Gastrocnemius medialis (tissue), 4 donors: ENCODE data around the gene SNX18. TPM values are rescaled to one million over a fixed set of nuclear protein-coding genes. Genes with fewer than 3 reads are reported as not detected.

Experiments
- ATAC-seq, 2 donors: fragments of 150-250 bp; one replicate each; pipeline ENCODE4 v1.9.1; 2016
- DNase-seq, 2 donors: peaks; one replicate each; pipeline ENCODE4 v3.0.0-alpha.2; 2019
- H3K27ac ChIP-seq, 4 donors: fragments of 200-600 bp; sonication (generic); 1 replicate in 1 of 4; 2 replicates in 3 of 4; pipeline ENCODE4 v1.5.1; 2016 to 2018; ENCODE audit warnings: mild to moderate bottlenecking in 2 of 4, moderate library complexity in 1 of 4
- H3K27me3 ChIP-seq, 3 donors: fragments of 200-600 bp; sonication (generic) in 2 of 3; 1 replicate in 1 of 3; 2 replicates in 2 of 3; pipeline versions ENCODE4 v1.5.1 to v1.6.0; 2016 to 2019; ENCODE audit warnings: mild to moderate bottlenecking in 1 of 3, moderate library complexity in 1 of 3
- H3K36me3 ChIP-seq, 2 donors: fragments of 200-600 bp; sonication (generic) in 1 of 2; one replicate each; pipeline ENCODE4 v1.5.1; 2017 to 2018
- H3K4me1 ChIP-seq, 2 donors: fragments of 200-600 bp; sonication (generic) in 1 of 2; one replicate each; pipeline ENCODE4 v1.5.1; 2016 to 2017; ENCODE audit warnings: mild to moderate bottlenecking in 2 of 2
- H3K4me3 ChIP-seq, 4 donors: fragments of 200-600 bp; sonication (generic) in 3 of 4; 1 replicate in 1 of 4; 2 replicates in 3 of 4; pipeline ENCODE4 v1.5.1; 2016 to 2019; ENCODE audit warnings: mild to moderate bottlenecking in 2 of 4
- H3K9me3 ChIP-seq, 3 donors: fragments of 200-600 bp; sonication (generic) in 2 of 3; 1 replicate in 1 of 3; 2 replicates in 2 of 3; pipeline ENCODE4 v1.5.1; 2016 to 2019
- CTCF ChIP-seq, 5 experiments: fragments of 450-650 bp in 3 of 5; fragments of 200-600 bp in 2 of 5; sonication (generic) in 2 of 5; IDR thresholded peaks in 4 of 5; conservative IDR thresholded peaks in 1 of 5; 1 replicate in 4 of 5; 2 replicates in 1 of 5; pipeline ENCODE4 v1.5.1; 2016 to 2019; ENCODE audit warnings: antibody characterized with exemption in 5 of 5, mild to moderate bottlenecking in 3 of 5, moderate library complexity in 3 of 5
- POLR2A ChIP-seq, 2 donors: fragments of 450-650 bp; IDR thresholded peaks; one replicate each; pipeline ENCODE4 v1.6.1; 2017; ENCODE audit warnings: antibody characterized with exemption in 2 of 2, mild to moderate bottlenecking in 2 of 2, moderate library complexity in 2 of 2
- in situ Hi-C, 4 donors: fragments of 200-750 bp; cut with MboI; loops; one replicate each; pipeline versions ENCODE4 v1.15.0 to v1.8.0; 2017; ENCODE audit warnings: low sequenced_read_pairs in 4 of 4
- intact Hi-C: fragments of 100-400 bp; cut with DNase I; formaldehyde crosslinking; loops from one replicate; pipeline ENCODE4 v1.15.1; 2023; ENCODE audit warnings: low total_unique reads
- total RNA-seq, 4 donors: library from RNA; depleted of rRNA; stranded (reverse); fragments of >200 nt; gene quantifications; one replicate each; pipeline versions ENCODE4 v1.1.0 to v1.2.3, GENCODE V29; 2016

The SNX18 gene
- total RNA-seq, 4 donors from 2014 or later: 16.3 to 18.5 (median 18.0) TPM

- Histone ChIP-seq H3K9me3 (no peaks in the 10 kb centered on the region), H3K4me1 (no peaks in the 10 kb centered on the region), H3K27me3 (no peaks in the 10 kb centered on the region), H3K4me3 (no peak overlapping the region), H3K27ac (no peak overlapping the region), H3K36me3 (no peaks in the 10 kb centered on the region)
- no peak for DNase-seq
- ATAC-seq: no peak
- in situ Hi-C loops (no loop called here), intact Hi-C loops (no loop called here)
- TF ChIP-seq CTCF (IDR thresholded peaks at IDR 0.05 in 4 of 5, conservative IDR thresholded peaks at IDR 0.05 in 1 of 5): no peak
- no peak for TF ChIP-seq POLR2A (IDR thresholded peaks at IDR 0.05)
Observed at GRCh38 chr5:54563083-54563761, 45.7 kb downstream of the SNX18 start.

DNA sequence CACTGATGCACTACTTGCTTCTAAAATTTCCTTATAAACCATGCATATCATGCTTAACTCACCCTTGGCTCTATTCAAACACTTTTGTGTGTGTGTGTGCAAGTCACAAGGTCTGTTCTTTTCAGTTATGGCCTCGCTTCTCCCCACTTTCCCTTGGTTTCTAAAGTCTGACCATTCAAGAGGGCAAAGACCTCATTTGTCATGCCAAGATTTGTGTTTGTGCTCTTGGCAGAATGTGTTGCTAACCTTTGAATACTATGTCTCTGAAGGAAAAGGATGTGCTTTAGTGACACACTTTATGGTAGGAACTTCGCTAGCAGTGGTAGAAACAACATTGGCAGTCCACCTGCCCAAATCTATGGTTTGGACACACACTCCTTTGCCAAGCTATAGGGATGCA, 50.4 kb downstream of the SNX18 start:
- no peaks in the 10 kb centered on the region for H3K36me3 ChIP-seq
- no peaks in the 10 kb centered on the region for H3K27me3 ChIP-seq
- peaks cover 5 to 6% of the 10 kb centered on the region in 2 donors for H3K4me1 ChIP-seq
- no peak overlapping the region for H3K27ac ChIP-seq
- H3K9me3 ChIP-seq: no peaks in the 10 kb centered on the region
- no peak for TF ChIP-seq CTCF (IDR thresholded peaks at IDR 0.05 in 4 of 5, conservative IDR thresholded peaks at IDR 0.05 in 1 of 5)
- TF ChIP-seq POLR2A (IDR thresholded peaks at IDR 0.05): no peak
- DNase-seq: no peak
- no peak for ATAC-seq
- H3K4me3 ChIP-seq: no peak overlapping the region
- in situ Hi-C loops (no loop called here), intact Hi-C loops (no loop called here)

DNA sequence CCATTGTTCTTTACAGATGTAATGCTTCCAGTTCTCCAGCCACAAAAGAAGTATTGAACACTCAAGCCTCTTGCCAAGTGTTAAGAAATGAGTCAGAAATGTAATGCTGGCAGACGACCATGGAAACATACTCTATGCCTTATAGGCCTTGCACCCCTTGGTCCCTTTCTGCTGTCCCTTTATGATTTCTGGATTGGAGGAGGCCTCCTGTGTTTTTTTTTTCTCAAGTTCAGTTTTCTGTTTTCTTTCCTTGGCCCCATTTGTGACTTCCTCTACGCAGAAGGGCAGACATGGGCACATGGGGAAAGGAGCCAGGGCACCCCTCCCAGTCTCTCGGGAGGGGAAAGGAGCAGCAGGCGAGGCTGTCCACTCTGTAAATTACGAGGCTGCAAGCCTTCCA, 53.4 kb downstream of the SNX18 start:
- in situ Hi-C loops (no loop called here), intact Hi-C loops (no loop called here)
- Histone ChIP-seq H3K27ac (no peak overlapping the region), H3K36me3 (no peaks in the 10 kb centered on the region), H3K9me3 (no peaks in the 10 kb centered on the region), H3K4me3 (no peak overlapping the region), H3K27me3 (no peaks in the 10 kb centered on the region), H3K4me1 (peaks cover 5 to 6% of the 10 kb centered on the region in 2 donors)
- DNase-seq: no peak
- TF ChIP-seq CTCF (IDR thresholded peaks at IDR 0.05 in 4 of 5, conservative IDR thresholded peaks at IDR 0.05 in 1 of 5): no peak
- TF ChIP-seq POLR2A (IDR thresholded peaks at IDR 0.05): no peak
- no peak for ATAC-seq

DNA sequence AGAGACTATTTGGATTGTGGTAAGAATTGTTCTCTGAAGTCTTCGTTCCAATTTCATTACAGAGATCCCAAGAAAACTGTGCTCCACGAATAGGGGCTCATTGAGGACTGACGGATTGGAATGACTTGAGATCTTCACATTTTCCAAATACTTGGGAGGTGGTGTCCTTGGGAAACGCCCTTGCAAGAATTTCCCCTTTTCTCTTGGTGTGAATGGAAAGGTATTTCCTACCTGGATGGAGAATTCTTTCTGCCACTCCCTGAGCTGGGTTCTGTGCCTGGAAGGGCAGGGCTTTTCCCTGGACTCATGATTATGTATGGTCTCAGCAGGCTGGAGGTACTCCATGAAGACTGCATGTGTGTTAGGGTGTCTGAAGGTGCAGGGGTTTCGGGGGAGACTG, 53.9 kb downstream of the SNX18 start:
- DNase-seq (no peak), ATAC-seq (no peak)
- H3K27me3 ChIP-seq: no peaks in the 10 kb centered on the region
- H3K4me1 ChIP-seq: peaks cover 5 to 6% of the 10 kb centered on the region in 2 donors
- H3K4me3 ChIP-seq: no peak overlapping the region
- H3K36me3 ChIP-seq: no peaks in the 10 kb centered on the region
- no peak for TF ChIP-seq POLR2A (IDR thresholded peaks at IDR 0.05)
- TF ChIP-seq CTCF (IDR thresholded peaks at IDR 0.05 in 4 of 5, conservative IDR thresholded peaks at IDR 0.05 in 1 of 5): no peak
- in situ Hi-C loops (no loop called here), intact Hi-C loops (no loop called here)
- H3K27ac ChIP-seq: no peak overlapping the region
- H3K9me3 ChIP-seq: no peaks in the 10 kb centered on the region
